HEK293T (cell line): ENCODE data around the gene RAB30.

Source experiments
- CTCF ChIA-PET: fragments of 350-600 bp; formaldehyde crosslinking; extraction: SDS; loops from one replicate; lab custom pipeline; 2021; ENCODE audit warnings: antibody characterized with exemption, inconsistent platforms; lab: Yijun Ruan, JAX
- POLR2A ChIA-PET: fragments of 350-600 bp; formaldehyde crosslinking; extraction: SDS; loops from one replicate; lab custom pipeline; 2020; ENCODE audit warnings: antibody characterized with exemption, inconsistent platforms; lab: Yijun Ruan, JAX
- DNase-seq: peaks from one replicate; pipeline ENCODE4 v3.0.0; 2012; ENCODE audit warnings: mixed read lengths; ENCODE audit errors: extremely low spot score
- ARNT ChIP-seq: fragments of 450-650 bp; IDR thresholded peaks from 2 replicates; pipeline ENCODE4 v1.6.1; 2017; ENCODE audit warnings: mild to moderate bottlenecking
- BHLHE40 ChIP-seq: fragments of 450-650 bp; IDR thresholded peaks from 2 replicates; pipeline ENCODE4 v1.6.1; 2016; ENCODE audit warnings: mild to moderate bottlenecking, moderate library complexity, borderline replicate concordance
- CTBP1 ChIP-seq: fragments of 450-650 bp; IDR thresholded peaks from 2 replicates; pipeline ENCODE4 v1.6.1; 2016; ENCODE audit warnings: borderline replicate concordance
- ELF4 ChIP-seq: fragments of 450-650 bp; IDR thresholded peaks from 2 replicates; pipeline ENCODE4 v1.6.1; 2017; ENCODE audit warnings: antibody characterized with exemption
- FOXA1 ChIP-seq: fragments of 450-650 bp; IDR thresholded peaks from 2 replicates; pipeline ENCODE4 v1.6.1; 2016; ENCODE audit warnings: mild to moderate bottlenecking
- FOXK2 ChIP-seq: fragments of 450-650 bp; IDR thresholded peaks from 2 replicates; pipeline ENCODE4 v1.6.1; 2016; ENCODE audit warnings: mild to moderate bottlenecking
- FOXM1 ChIP-seq: fragments of 450-650 bp; IDR thresholded peaks from 2 replicates; pipeline ENCODE4 v1.6.1; 2017; ENCODE audit warnings: mild to moderate bottlenecking, borderline replicate concordance
- HDGF ChIP-seq: fragments of 450-650 bp; IDR thresholded peaks from 2 replicates; pipeline ENCODE4 v1.6.1; 2017; ENCODE audit warnings: antibody characterized with exemption, borderline replicate concordance
- L3MBTL2 ChIP-seq: fragments of 450-650 bp; conservative IDR thresholded peaks from 2 replicates; pipeline ENCODE4 v1.6.1; 2016; ENCODE audit warnings: mild to moderate bottlenecking
- LEF1 ChIP-seq: fragments of 450-650 bp; IDR thresholded peaks from 2 replicates; pipeline ENCODE4 v1.6.1; 2017; ENCODE audit warnings: mild to moderate bottlenecking, borderline replicate concordance
- NFRKB ChIP-seq: fragments of 450-650 bp; IDR thresholded peaks from 2 replicates; pipeline ENCODE4 v1.6.1; 2016; ENCODE audit warnings: mild to moderate bottlenecking, moderate library complexity
- SP1 ChIP-seq: fragments of 450-650 bp; IDR thresholded peaks from 2 replicates; pipeline ENCODE4 v1.6.1; 2017
- SUZ12 ChIP-seq: fragments of 450-650 bp; IDR thresholded peaks from 2 replicates; pipeline ENCODE4 v1.6.1; 2016; ENCODE audit warnings: mild to moderate bottlenecking
- TARDBP ChIP-seq: fragments of 450-650 bp; IDR thresholded peaks from 2 replicates; pipeline ENCODE4 v1.6.1; 2016
- ZNF384 ChIP-seq: fragments of 450-650 bp; IDR thresholded peaks from 2 replicates; pipeline ENCODE4 v1.6.1; 2016
- TF ChIP-seq, protein P1 (sequence below): fragments of 450-650 bp; IDR thresholded peaks from 2 replicates; pipeline ENCODE4 v1.6.1; 2016

The RAB30 gene, protein sequence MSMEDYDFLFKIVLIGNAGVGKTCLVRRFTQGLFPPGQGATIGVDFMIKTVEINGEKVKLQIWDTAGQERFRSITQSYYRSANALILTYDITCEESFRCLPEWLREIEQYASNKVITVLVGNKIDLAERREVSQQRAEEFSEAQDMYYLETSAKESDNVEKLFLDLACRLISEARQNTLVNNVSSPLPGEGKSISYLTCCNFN

DNA sequence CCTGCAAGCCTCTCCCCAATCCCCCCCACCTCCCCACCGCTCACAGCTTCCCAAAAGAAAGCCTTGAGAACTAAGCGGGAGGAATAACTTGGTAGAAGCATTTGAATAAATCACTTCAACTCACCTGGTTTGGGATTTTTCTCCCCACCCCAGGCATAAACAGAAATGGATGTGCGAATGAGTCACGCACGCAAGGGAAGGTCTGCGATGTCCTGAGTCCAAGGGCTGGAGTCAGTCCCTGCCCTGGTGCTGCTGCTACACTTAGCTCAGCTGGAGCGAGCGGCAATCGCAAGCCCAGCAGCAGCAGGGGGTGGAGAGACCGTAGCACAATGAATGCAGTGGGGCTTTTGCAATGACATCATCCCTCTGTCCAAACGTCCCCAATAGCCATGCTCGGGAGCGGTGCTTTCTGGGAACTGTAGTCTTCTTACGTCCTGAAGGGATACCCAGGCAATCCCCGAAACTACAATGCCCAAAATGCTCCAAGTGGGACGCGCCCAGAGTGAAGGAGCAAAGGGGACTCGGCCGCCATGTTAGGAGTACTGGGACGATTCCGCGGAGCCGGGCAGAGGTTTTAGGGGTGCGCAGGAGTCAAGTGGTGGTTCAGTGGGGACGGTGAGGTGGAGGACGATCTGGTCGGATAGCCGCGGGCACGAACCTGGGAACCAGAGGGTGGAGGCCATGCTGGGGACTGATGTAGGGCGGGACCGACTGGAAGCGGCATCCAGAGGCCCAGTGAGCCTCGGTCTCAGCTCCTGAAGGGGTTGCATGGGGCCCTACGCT, at the start of gene RAB30:
RAB30 (minus strand) TSS at position 331 of the 783 bp plus-strand sequence. CDS start 74,581 bp downstream, outside the sequence.
- DNase-seq = peak; percentile 95
- POLR2A ChIA-PET = interaction anchor here (0.6 to 2.9 kb wide), 15 partner anchors 9 to 646 kb away, joined by 3 to 10 read pairs (median 4); partner anchors contain the start of genes ANKRD42, DDIAS, PCF11 and PRCP
- CTCF ChIA-PET = interaction anchor here (1.1 to 1.3 kb wide), 2 partner anchors 170 to 204 kb away, joined by 3 to 4 read pairs; partner anchors contain the start of gene DDIAS
- TF ChIP-seq, protein P1, sequence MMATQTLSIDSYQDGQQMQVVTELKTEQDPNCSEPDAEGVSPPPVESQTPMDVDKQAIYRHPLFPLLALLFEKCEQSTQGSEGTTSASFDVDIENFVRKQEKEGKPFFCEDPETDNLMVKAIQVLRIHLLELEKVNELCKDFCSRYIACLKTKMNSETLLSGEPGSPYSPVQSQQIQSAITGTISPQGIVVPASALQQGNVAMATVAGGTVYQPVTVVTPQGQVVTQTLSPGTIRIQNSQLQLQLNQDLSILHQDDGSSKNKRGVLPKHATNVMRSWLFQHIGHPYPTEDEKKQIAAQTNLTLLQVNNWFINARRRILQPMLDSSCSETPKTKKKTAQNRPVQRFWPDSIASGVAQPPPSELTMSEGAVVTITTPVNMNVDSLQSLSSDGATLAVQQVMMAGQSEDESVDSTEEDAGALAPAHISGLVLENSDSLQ = no peak
- TF ChIP-seq FOXM1 (no peak), ARNT (no peak), CTBP1 (peak; percentile 34; the same call in 1 of the 2 replicates), ZNF384 (no peak), NFRKB (peak; percentile 80), SUZ12 (peak; percentile 71; the same call in 1 of the 2 replicates), TARDBP (no peak), FOXK2 (no peak), FOXA1 (no peak)

DNA sequence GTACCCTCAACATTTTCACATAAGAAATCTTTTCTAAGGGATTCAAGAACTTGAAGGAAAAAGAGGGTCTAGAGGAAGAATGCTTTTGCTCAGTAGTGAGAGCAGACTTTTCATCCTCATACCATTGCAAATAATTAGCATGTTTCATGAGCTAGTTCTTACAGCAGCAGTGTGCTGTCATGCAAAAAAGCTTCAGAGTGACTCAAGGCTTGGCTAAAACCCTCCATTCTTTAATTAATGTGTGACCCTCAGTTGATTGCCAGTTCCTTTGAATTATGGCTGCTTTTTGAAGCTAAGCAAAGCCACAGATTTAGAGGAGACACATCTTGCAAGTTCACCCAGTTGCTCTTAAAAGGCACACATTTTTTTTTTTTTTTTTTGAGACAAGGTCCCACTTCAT, 48.6 kb upstream of the RAB30 start:
- TF ChIP-seq, protein P1 = no peak
- no peak for TF ChIP-seq FOXA1
- TF ChIP-seq CTBP1 = no peak
- TF ChIP-seq LEF1 = no peak
- no peak for TF ChIP-seq TARDBP
- no peak for TF ChIP-seq ZNF384
- no peak for TF ChIP-seq HDGF
- TF ChIP-seq L3MBTL2 = no peak
- TF ChIP-seq FOXM1 = no peak
- no peak for TF ChIP-seq NFRKB
- TF ChIP-seq BHLHE40 = no peak
- TF ChIP-seq ELF4 = no peak
- TF ChIP-seq SP1 = no peak
- TF ChIP-seq FOXK2 = no peak
- no peak for TF ChIP-seq ARNT
- no peak for TF ChIP-seq SUZ12
- DNase-seq = no peak
- CTCF ChIA-PET = interaction anchor here (0.6 to 0.7 kb wide), 2 partner anchors 68 to 419 kb away, joined by 4 to 8 read pairs; no protein-coding TSS in a partner anchor
- POLR2A ChIA-PET = interaction anchor here (1.1 kb wide), 1 partner anchor 36 kb away, joined by 4 read pairs; the partner anchor contains the start of gene PCF11

DNA sequence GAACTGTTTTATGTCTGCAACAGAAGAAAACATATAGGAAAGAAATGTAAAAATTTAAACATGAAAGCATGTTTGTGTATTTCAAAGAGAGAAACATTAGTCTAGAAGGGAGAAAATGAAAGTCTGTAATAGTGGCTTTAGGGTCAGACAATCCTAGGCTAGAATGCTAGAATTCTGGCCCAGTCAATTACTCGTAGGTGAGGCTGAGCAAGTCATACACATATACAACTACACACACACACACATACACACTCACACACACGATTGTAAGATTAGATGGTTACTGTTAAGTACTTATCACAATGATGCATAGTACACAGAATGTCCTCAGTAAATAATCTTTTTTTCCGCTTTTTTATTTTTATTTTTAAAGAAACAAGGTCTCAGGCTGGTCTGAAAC, 47.5 kb upstream of the RAB30 start:
- no peak for DNase-seq
- CTCF ChIA-PET = no interaction called here
- POLR2A ChIA-PET = no interaction called here
- no peak for TF ChIP-seq FOXA1
- TF ChIP-seq L3MBTL2 = no peak
- no peak for TF ChIP-seq ELF4

DNA sequence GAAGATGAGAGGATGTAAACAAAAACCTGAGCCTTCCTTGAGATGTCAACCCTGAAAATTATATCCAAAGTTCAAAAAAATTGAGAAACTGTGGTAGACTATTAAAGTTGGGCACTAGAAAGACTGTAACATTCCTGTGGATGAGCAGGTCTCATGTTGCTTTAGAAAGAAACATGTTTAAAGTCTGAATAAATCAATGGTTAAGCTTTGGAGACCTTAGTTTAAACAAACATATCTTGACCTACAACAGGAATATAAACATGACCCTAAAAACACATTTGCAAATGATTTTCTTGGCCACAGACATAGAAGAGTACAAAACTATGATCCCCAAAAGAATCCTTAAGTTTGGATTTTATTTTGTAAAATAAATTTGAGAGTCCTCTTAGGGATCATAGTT, 47.1 kb upstream of the RAB30 start:
- ChIA-PET POLR2A (no interaction called here), CTCF (interaction anchor here (0.7 kb wide), 1 partner anchor 30 kb away, joined by 3 read pairs; no protein-coding TSS in a partner anchor)
- DNase-seq = no peak
- no peak for TF ChIP-seq ARNT

DNA sequence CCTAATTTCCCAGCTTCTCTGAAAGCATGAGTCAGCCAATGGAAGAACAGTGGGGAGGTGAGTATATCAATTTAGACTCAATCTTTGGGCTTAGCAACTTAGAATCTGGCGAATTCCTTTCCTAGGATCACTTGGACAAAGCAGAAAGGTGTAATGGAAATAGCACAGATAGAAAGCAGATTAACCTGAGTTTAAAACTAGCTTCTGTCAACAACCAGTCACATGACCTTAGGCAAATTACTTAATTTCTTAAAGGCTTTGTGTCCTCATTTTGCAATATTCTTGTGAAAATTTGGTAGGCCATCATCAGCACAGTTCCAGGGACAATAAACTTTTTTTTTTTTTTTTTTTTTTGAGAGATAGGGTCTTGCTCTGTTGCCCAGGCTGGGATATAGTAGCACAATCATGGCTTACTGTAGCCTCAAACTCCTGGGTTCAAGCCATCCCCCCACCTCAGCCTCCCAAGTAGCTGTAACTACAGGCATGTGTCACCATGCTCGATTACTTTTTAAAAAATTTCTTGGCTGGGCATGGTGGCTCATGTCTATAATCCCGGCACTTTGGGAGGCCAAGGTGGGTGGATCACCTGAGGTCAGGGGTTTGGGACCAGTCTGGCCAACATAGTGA, 44.4 kb upstream of the RAB30 start:
- no peak for TF ChIP-seq ZNF384
- TF ChIP-seq FOXK2 = no peak
- TF ChIP-seq CTBP1 = no peak
- ChIA-PET CTCF (no interaction called here), POLR2A (interaction anchor here (0.7 to 1.1 kb wide), 3 partner anchors 15 to 44 kb away, joined by 3 to 7 read pairs (median 4); partner anchors contain the start of genes PCF11 and RAB30)
- DNase-seq = no peak

DNA sequence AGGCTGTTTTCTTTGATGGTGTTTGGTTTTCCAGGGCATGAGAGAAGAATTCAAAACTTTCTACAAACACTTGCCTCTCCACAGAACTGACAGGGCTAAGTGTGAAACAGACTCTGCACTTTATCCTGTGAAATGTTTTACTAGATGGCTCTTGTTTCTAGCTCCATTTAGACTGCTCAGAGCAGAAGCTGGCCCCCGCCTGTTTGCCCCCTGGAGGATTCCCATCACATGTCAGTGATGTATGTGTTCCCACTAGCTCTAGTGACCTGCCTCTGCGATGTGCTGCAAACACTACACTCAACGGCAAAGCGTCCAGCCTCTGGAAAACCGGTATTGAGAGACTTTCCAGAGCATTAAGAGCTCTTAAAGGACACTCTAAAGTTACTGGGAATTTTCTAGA, 43.9 kb upstream of the RAB30 start:
- TF ChIP-seq SP1 (no peak), CTBP1 (no peak), HDGF (no peak), BHLHE40 (no peak), FOXA1 (no peak), NFRKB (no peak), FOXK2 (no peak), ARNT (no peak), ZNF384 (no peak), SUZ12 (no peak), FOXM1 (no peak), LEF1 (no peak), ELF4 (no peak), L3MBTL2 (no peak), TARDBP (no peak)
- TF ChIP-seq, protein P1 = no peak
- POLR2A ChIA-PET = interaction anchor here (0.7 to 1.1 kb wide), 3 partner anchors 15 to 44 kb away, joined by 3 to 7 read pairs (median 4); partner anchors contain the start of genes PCF11 and RAB30
- CTCF ChIA-PET = no interaction called here
- DNase-seq = peak; percentile 12
